ENCODE measurements around the gene KLHL42. TPM values are rescaled to one million over a fixed set of nuclear protein-coding genes. Genes with fewer than 3 reads are reported as not detected.

The KLHL42 gene
- total RNA-seq, 1 experiment from 2014 or later: 20.7 TPM

DNA sequence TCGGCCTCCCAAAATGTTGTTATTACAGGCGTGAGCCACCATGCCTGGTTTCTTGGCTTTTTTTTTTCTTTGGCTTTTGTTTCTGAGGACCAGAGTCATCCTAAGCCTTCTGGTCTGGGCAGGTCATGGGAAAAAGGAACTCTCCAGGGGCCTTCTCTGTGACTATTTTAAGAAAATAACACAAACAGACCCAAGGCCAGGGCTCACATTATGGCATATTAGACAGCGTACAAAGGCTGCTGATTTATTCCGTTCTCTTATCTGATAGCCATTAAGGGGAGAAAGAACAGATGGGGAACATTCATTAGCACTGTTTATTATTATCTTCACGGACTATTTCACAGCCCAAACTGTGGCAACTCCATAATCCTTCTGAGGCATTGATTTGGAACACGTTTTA, 28.8 kb downstream of the KLHL42 start:
- Mint-ChIP-seq H3K4me3 (no peak overlapping the region), H3K9me3 (peaks cover 7% of the 10 kb centered on the region), H3K36me3 (no peaks in the 10 kb centered on the region), H3K4me1 (peaks cover 6% of the 10 kb centered on the region), H3K27ac (no peak overlapping the region), H3K27me3 (ENCODE audit: low read depth) (no peaks in the 10 kb centered on the region; the same call in 1 of the 2 replicates)
- TF ChIP-seq ZNF138 (CRISPR knock-in tag; conservative IDR thresholded peaks at IDR 0.05): no peak
- no peak for TF ChIP-seq CBFB (CRISPR knock-in tag; IDR thresholded peaks at IDR 0.05; ENCODE audit: low read depth)
- ChIA-PET CTCF (no interaction called here), POLR2A (interaction anchor here (0.6 kb wide), 1 partner anchor 192 kb away, joined by 3 read pairs; no protein-coding TSS in a partner anchor)
- ATAC-seq: no peak
- DNase-seq (ENCODE audit: low spot score): no peak

DNA sequence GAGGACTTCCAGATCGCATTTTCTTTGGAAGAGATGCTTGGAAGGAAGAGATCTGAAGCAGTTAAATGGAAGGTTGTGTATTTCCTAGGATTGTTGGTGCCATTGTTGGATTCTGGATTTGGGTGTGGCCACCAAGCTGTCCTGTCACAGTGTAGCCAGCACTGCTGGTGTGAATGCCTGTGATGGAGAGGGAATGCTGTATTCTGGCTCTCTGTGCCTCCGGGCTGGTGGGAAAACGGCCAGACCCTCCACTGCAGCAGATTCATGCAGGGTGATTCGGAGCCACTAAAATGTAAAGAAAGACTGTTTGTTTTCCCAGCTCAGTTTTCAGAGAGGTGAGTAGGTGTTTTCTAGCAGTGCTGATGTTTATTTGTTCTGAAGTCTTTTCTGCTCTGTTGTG, 30.7 kb downstream of the KLHL42 start:
- no peak for TF ChIP-seq NR2C2 (CRISPR knock-in tag; IDR thresholded peaks at IDR 0.05)
- TF ChIP-seq, protein P1, sequence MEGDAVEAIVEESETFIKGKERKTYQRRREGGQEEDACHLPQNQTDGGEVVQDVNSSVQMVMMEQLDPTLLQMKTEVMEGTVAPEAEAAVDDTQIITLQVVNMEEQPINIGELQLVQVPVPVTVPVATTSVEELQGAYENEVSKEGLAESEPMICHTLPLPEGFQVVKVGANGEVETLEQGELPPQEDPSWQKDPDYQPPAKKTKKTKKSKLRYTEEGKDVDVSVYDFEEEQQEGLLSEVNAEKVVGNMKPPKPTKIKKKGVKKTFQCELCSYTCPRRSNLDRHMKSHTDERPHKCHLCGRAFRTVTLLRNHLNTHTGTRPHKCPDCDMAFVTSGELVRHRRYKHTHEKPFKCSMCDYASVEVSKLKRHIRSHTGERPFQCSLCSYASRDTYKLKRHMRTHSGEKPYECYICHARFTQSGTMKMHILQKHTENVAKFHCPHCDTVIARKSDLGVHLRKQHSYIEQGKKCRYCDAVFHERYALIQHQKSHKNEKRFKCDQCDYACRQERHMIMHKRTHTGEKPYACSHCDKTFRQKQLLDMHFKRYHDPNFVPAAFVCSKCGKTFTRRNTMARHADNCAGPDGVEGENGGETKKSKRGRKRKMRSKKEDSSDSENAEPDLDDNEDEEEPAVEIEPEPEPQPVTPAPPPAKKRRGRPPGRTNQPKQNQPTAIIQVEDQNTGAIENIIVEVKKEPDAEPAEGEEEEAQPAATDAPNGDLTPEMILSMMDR (IDR thresholded peaks at IDR 0.05): no peak
- TF ChIP-seq ZNF423 (CRISPR knock-in tag; IDR thresholded peaks at IDR 0.05): no peak
- no peak for TF ChIP-seq JAZF1 (CRISPR knock-in tag; IDR thresholded peaks at IDR 0.05)
- TF ChIP-seq, protein P2, sequence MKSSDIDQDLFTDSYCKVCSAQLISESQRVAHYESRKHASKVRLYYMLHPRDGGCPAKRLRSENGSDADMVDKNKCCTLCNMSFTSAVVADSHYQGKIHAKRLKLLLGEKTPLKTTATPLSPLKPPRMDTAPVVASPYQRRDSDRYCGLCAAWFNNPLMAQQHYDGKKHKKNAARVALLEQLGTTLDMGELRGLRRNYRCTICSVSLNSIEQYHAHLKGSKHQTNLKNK (CRISPR knock-in tag; IDR thresholded peaks at IDR 0.05): no peak
- no peak for TF ChIP-seq ELF4 (CRISPR knock-in tag; IDR thresholded peaks at IDR 0.05; ENCODE audit: low read depth)
- TF ChIP-seq, protein P3, sequence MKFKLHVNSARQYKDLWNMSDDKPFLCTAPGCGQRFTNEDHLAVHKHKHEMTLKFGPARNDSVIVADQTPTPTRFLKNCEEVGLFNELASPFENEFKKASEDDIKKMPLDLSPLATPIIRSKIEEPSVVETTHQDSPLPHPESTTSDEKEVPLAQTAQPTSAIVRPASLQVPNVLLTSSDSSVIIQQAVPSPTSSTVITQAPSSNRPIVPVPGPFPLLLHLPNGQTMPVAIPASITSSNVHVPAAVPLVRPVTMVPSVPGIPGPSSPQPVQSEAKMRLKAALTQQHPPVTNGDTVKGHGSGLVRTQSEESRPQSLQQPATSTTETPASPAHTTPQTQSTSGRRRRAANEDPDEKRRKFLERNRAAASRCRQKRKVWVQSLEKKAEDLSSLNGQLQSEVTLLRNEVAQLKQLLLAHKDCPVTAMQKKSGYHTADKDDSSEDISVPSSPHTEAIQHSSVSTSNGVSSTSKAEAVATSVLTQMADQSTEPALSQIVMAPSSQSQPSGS (CRISPR knock-in tag; IDR thresholded peaks at IDR 0.05; ENCODE audit: borderline replicate concordance, low read depth): no peak
- no peak for TF ChIP-seq HMGA2 (CRISPR knock-in tag; IDR thresholded peaks at IDR 0.05)
- TF ChIP-seq ESRRA (CRISPR knock-in tag; IDR thresholded peaks at IDR 0.05; ENCODE audit: borderline replicate concordance): no peak
- TF ChIP-seq, protein P4, sequence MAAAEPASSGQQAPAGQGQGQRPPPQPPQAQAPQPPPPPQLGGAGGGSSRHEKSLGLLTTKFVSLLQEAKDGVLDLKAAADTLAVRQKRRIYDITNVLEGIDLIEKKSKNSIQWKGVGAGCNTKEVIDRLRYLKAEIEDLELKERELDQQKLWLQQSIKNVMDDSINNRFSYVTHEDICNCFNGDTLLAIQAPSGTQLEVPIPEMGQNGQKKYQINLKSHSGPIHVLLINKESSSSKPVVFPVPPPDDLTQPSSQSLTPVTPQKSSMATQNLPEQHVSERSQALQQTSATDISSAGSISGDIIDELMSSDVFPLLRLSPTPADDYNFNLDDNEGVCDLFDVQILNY (CRISPR knock-in tag; IDR thresholded peaks at IDR 0.05): no peak
- no peak for TF ChIP-seq FOXK1 (CRISPR knock-in tag; IDR thresholded peaks at IDR 0.05)
- no peak for TF ChIP-seq ZNF396 (CRISPR knock-in tag; IDR thresholded peaks at IDR 0.05; ENCODE audit: borderline replicate concordance)
- TF ChIP-seq SMAD3 (CRISPR knock-in tag; IDR thresholded peaks at IDR 0.05; ENCODE audit: borderline replicate concordance): no peak
- TF ChIP-seq, protein P5, sequence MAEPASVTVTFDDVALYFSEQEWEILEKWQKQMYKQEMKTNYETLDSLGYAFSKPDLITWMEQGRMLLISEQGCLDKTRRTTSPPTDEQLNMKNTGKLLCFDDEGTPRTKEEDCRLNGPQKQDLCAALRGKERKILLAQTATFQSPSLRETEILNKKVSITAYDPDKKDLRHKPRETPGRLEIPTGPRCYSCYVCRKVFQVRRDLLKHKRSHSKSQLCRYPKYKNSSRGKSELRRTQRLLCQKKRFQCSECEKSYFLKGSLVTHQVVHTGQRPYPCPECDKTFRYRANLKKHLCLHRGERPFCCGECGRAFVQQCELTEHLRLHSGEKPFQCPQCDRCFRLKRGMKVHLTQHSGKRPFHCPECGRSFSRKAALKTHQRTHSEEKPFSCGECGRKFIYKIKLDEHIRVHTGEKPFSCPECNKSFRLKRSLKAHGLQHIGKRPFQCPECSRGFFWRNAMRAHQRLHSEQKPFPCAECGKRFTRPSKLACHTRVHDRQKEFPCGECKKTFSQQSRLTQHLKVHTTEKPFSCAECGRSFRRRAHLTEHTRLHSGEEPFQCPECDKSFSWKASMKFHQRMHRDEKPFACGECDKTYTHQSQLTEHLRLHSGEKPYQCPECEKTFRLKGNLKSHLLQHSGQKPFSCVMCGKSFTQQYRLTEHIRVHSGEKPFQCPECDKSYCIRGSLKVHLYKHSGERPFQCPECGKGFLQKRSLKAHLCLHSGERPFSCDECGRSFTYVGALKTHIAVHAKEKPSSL (CRISPR knock-in tag; conservative IDR thresholded peaks at IDR 0.05): no peak
- TF ChIP-seq, protein P6, sequence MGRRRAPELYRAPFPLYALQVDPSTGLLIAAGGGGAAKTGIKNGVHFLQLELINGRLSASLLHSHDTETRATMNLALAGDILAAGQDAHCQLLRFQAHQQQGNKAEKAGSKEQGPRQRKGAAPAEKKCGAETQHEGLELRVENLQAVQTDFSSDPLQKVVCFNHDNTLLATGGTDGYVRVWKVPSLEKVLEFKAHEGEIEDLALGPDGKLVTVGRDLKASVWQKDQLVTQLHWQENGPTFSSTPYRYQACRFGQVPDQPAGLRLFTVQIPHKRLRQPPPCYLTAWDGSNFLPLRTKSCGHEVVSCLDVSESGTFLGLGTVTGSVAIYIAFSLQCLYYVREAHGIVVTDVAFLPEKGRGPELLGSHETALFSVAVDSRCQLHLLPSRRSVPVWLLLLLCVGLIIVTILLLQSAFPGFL (CRISPR knock-in tag; IDR thresholded peaks at IDR 0.05; ENCODE audit: borderline replicate concordance): no peak
- no peak for TF ChIP-seq ZNF138 (CRISPR knock-in tag; conservative IDR thresholded peaks at IDR 0.05)
- no peak for TF ChIP-seq ZNF232 (CRISPR knock-in tag; IDR thresholded peaks at IDR 0.05)
- TF ChIP-seq, protein P7, sequence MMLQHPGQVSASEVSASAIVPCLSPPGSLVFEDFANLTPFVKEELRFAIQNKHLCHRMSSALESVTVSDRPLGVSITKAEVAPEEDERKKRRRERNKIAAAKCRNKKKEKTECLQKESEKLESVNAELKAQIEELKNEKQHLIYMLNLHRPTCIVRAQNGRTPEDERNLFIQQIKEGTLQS (CRISPR knock-in tag; conservative IDR thresholded peaks at IDR 0.05): no peak
- TF ChIP-seq SOX15 (CRISPR knock-in tag; IDR thresholded peaks at IDR 0.05): no peak
- TF ChIP-seq, protein P8, sequence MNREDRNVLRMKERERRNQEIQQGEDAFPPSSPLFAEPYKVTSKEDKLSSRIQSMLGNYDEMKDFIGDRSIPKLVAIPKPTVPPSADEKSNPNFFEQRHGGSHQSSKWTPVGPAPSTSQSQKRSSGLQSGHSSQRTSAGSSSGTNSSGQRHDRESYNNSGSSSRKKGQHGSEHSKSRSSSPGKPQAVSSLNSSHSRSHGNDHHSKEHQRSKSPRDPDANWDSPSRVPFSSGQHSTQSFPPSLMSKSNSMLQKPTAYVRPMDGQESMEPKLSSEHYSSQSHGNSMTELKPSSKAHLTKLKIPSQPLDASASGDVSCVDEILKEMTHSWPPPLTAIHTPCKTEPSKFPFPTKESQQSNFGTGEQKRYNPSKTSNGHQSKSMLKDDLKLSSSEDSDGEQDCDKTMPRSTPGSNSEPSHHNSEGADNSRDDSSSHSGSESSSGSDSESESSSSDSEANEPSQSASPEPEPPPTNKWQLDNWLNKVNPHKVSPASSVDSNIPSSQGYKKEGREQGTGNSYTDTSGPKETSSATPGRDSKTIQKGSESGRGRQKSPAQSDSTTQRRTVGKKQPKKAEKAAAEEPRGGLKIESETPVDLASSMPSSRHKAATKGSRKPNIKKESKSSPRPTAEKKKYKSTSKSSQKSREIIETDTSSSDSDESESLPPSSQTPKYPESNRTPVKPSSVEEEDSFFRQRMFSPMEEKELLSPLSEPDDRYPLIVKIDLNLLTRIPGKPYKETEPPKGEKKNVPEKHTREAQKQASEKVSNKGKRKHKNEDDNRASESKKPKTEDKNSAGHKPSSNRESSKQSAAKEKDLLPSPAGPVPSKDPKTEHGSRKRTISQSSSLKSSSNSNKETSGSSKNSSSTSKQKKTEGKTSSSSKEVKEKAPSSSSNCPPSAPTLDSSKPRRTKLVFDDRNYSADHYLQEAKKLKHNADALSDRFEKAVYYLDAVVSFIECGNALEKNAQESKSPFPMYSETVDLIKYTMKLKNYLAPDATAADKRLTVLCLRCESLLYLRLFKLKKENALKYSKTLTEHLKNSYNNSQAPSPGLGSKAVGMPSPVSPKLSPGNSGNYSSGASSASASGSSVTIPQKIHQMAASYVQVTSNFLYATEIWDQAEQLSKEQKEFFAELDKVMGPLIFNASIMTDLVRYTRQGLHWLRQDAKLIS (CRISPR knock-in tag; IDR thresholded peaks at IDR 0.05; ENCODE audit: borderline replicate concordance): no peak
- Mint-ChIP-seq H3K9me3 (peaks cover 15% of the 10 kb centered on the region), H3K27me3 (ENCODE audit: low read depth) (no peaks in the 10 kb centered on the region; the same call in 1 of the 2 replicates), H3K27ac (no peak overlapping the region), H3K4me3 (no peak overlapping the region), H3K4me1 (peaks cover 9% of the 10 kb centered on the region), H3K36me3 (no peaks in the 10 kb centered on the region)
- no peak for ATAC-seq
- no peak for DNase-seq (ENCODE audit: low spot score)
- ChIA-PET POLR2A (no interaction called here), CTCF (interaction anchor here (2.9 kb wide), 1 partner anchor 11 kb away, joined by 12 read pairs; no protein-coding TSS in a partner anchor)
